Smooth muscle cell (in vitro differentiated cells): ENCODE results near the gene BTBD9. TPM values are rescaled to one million over a fixed set of nuclear protein-coding genes. Genes with fewer than 3 reads are reported as not detected.

ENCODE experiments used
- DNase-seq: peaks from one replicate; lab custom pipeline; 2025; ENCODE audit not compliant: unreplicated experiment; lab: John Stamatoyannopoulos, UW
- H2AFZ ChIP-seq: fragments of 200-600 bp; sonication (generic); 2 replicates; pipeline ENCODE4 v1.6.0; 2016; ENCODE audit warnings: antibody characterized with exemption, low read depth, mild to moderate bottlenecking
- H3F3A ChIP-seq: fragments of 200-600 bp; sonication (generic); 2 replicates; pipeline ENCODE4 v1.6.0; 2017; ENCODE audit warnings: antibody characterized with exemption, low read depth
- H3K27ac ChIP-seq: fragments of 200-600 bp; sonication (generic); 2 replicates; pipeline ENCODE4 v1.5.1; 2016; ENCODE audit warnings: low read depth, mild to moderate bottlenecking
- H3K27me3 ChIP-seq: fragments of 200-600 bp; sonication (generic); 2 replicates; pipeline ENCODE4 v1.6.1; 2016; ENCODE audit warnings: low read depth, mild to moderate bottlenecking
- H3K36me3 ChIP-seq: fragments of 200-600 bp; sonication (generic); 2 replicates; pipeline ENCODE4 v1.5.1; 2016; ENCODE audit warnings: low read depth
- H3K4me1 ChIP-seq: fragments of 200-600 bp; sonication (generic); 2 replicates; pipeline ENCODE4 v1.5.1; 2016; ENCODE audit warnings: low read depth
- H3K4me2 ChIP-seq: fragments of 200-600 bp; sonication (generic); 2 replicates; pipeline ENCODE4 v1.6.0; 2016; ENCODE audit warnings: mild to moderate bottlenecking
- H3K4me3 ChIP-seq: fragments of 200-600 bp; sonication (generic); 2 replicates; pipeline ENCODE4 v1.5.1; 2016; ENCODE audit warnings: mild to moderate bottlenecking
- H3K79me2 ChIP-seq: fragments of 200-600 bp; sonication (generic); 2 replicates; pipeline ENCODE4 v1.6.0; 2016; ENCODE audit warnings: low read depth, mild to moderate bottlenecking
- H3K9ac ChIP-seq: fragments of 200-600 bp; sonication (generic); 2 replicates; pipeline ENCODE4 v1.6.0; 2016; ENCODE audit warnings: low read depth
- H3K9me3 ChIP-seq: fragments of 200-600 bp; sonication (generic); replicated peaks from 2 replicates; pipeline ENCODE4 v1.5.1; 2016; ENCODE audit warnings: low read depth
- H4K20me1 ChIP-seq: fragments of 200-600 bp; sonication (generic); 2 replicates; pipeline ENCODE4 v1.6.0; 2016; ENCODE audit warnings: low read depth
- WGBS: methylation state at CpG from one replicate; pipeline ENCODE4 v1.1.7; 2016; ENCODE audit warnings: low lambda C conversion rate; 5-methylcytosine and 5-hydroxymethylcytosine counted together
- polyA plus RNA-seq: library from polyadenylated mRNA; unstranded; fragments of >200 nt; fragmentation: Nextera tagmentation; extraction: Ambion mirVana; gene quantifications from 2 replicates; pipeline ENCODE4 v1.2.1, GENCODE V29; 2016
- total RNA-seq: library from RNA; depleted of rRNA; stranded (reverse); fragments of >200 nt; gene quantifications from 2 replicates; pipeline ENCODE4 v1.2.3, GENCODE V29; 2014
- TF ChIP-seq, protein P1 (sequence below): fragments of 200-600 bp; sonication (generic); IDR thresholded peaks from 2 replicates; pipeline ENCODE4 v1.5.1; 2017; ENCODE audit warnings: borderline replicate concordance, mild to moderate bottlenecking, antibody characterized with exemption; ENCODE audit not compliant: insufficient read depth, poor library complexity, severe bottlenecking

BTBD9 gene
- total and polyA plus RNA-seq, 2 experiments from 2014 or later: 5.6 to 12.5 TPM

DNA sequence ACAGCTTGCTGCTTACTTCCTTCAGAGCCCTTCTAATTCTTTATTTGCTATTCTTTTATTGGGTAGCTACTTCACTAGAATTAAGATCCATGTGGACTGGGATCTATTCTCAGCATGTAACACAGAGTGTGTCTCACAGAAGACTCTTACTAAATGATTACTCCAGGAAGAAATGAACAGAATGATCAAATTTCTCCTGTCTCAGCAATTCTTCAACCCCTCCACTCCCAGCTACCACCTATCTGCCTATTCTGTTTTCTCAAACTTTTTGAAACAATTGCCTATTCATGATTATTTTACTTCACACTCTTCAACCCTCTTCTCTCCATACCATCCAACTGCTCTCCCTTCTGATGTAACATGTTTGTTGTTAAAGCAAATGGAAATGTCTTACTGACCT, 132.6 kb downstream of the BTBD9 start:
- H3K4me1 ChIP-seq: peaks cover 23% of the 10 kb centered on the region
- no peak for DNase-seq
- no peak overlapping the region for H3K4me3 ChIP-seq
- H3K27me3 ChIP-seq: no peaks in the 10 kb centered on the region
- H3K27ac ChIP-seq: no peak overlapping the region
- H3K79me2 ChIP-seq: no peaks in the 10 kb centered on the region
- H3K9ac ChIP-seq: no peak overlapping the region
- no peak overlapping the region for H2AFZ ChIP-seq
- H3F3A ChIP-seq: no peaks in the 10 kb centered on the region
- TF ChIP-seq, protein P1, sequence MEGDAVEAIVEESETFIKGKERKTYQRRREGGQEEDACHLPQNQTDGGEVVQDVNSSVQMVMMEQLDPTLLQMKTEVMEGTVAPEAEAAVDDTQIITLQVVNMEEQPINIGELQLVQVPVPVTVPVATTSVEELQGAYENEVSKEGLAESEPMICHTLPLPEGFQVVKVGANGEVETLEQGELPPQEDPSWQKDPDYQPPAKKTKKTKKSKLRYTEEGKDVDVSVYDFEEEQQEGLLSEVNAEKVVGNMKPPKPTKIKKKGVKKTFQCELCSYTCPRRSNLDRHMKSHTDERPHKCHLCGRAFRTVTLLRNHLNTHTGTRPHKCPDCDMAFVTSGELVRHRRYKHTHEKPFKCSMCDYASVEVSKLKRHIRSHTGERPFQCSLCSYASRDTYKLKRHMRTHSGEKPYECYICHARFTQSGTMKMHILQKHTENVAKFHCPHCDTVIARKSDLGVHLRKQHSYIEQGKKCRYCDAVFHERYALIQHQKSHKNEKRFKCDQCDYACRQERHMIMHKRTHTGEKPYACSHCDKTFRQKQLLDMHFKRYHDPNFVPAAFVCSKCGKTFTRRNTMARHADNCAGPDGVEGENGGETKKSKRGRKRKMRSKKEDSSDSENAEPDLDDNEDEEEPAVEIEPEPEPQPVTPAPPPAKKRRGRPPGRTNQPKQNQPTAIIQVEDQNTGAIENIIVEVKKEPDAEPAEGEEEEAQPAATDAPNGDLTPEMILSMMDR: no peak
- H4K20me1 ChIP-seq: peaks cover 9% of the 10 kb centered on the region
- H3K4me2 ChIP-seq: no peak overlapping the region
- H3K36me3 ChIP-seq: no peaks in the 10 kb centered on the region
- no peaks in the 10 kb centered on the region for H3K9me3 ChIP-seq

DNA sequence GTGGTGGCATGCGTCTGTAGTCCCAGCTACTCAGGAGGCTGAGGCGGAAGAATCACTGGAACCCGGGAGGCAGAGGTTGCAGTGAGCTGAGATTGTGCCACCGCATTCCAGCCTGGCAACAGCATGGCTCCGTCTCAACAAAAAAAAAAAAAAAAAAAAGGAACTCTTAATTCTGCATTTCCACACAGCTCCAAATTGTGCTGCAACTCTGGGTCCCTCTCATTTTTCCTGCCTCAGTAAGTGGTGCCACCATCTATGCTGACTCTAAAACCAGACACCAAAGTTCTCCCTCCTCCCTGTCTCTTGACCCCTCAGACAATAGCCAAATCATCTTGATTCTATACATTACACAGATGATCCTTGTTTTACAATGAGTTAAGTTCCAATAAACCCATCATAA, 133.9 kb downstream of the BTBD9 start:
- TF ChIP-seq, protein P1: no peak
- H3K9ac ChIP-seq: no peak overlapping the region
- H2AFZ ChIP-seq: no peak overlapping the region
- no peaks in the 10 kb centered on the region for H3F3A ChIP-seq
- no peaks in the 10 kb centered on the region for H3K36me3 ChIP-seq
- H3K4me1 ChIP-seq: peaks cover 23% of the 10 kb centered on the region
- 94% methylated on average over 4 of the region's 5 CpGs for WGBS
- H3K27me3 ChIP-seq: no peaks in the 10 kb centered on the region
- H3K4me2 ChIP-seq: no peak overlapping the region
- no peak overlapping the region for H3K27ac ChIP-seq
- H4K20me1 ChIP-seq: peaks cover 9% of the 10 kb centered on the region
- no peak overlapping the region for H3K4me3 ChIP-seq
- DNase-seq: no peak
- no peaks in the 10 kb centered on the region for H3K9me3 ChIP-seq
- no peaks in the 10 kb centered on the region for H3K79me2 ChIP-seq

DNA sequence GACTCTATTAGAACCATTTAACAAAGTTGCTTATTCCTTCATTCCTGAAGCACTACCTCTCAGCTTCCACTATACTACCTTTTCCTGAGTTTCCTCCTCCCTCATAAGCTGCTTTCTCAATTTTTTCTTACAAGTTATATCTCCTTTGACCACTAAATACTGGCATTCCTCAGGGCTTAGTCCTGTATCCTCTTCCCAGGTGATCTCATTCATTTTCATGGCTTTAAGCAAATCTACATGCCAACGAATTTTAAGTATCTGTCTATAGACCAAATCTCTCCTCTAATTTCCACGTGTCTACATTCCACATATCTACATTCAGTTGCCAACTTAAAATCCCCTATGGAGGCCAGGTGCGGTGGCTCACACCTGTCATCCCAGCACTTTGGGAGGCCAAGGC, 134.7 kb downstream of the BTBD9 start:
- peaks cover 17% of the 10 kb centered on the region for H3K4me1 ChIP-seq
- H3K4me2 ChIP-seq: no peak overlapping the region
- H3K4me3 ChIP-seq: no peak overlapping the region
- H3K27ac ChIP-seq: no peak overlapping the region
- no peak overlapping the region for H3K9ac ChIP-seq
- H3K9me3 ChIP-seq: no peaks in the 10 kb centered on the region
- TF ChIP-seq, protein P1: no peak
- H3K79me2 ChIP-seq: no peaks in the 10 kb centered on the region
- no peaks in the 10 kb centered on the region for H3F3A ChIP-seq
- 80% methylated on average over 3 of the region's 3 CpGs for WGBS
- H3K36me3 ChIP-seq: no peaks in the 10 kb centered on the region
- no peak for DNase-seq
- H3K27me3 ChIP-seq: no peaks in the 10 kb centered on the region
- no peak overlapping the region for H2AFZ ChIP-seq
- peaks cover 12% of the 10 kb centered on the region for H4K20me1 ChIP-seq

DNA sequence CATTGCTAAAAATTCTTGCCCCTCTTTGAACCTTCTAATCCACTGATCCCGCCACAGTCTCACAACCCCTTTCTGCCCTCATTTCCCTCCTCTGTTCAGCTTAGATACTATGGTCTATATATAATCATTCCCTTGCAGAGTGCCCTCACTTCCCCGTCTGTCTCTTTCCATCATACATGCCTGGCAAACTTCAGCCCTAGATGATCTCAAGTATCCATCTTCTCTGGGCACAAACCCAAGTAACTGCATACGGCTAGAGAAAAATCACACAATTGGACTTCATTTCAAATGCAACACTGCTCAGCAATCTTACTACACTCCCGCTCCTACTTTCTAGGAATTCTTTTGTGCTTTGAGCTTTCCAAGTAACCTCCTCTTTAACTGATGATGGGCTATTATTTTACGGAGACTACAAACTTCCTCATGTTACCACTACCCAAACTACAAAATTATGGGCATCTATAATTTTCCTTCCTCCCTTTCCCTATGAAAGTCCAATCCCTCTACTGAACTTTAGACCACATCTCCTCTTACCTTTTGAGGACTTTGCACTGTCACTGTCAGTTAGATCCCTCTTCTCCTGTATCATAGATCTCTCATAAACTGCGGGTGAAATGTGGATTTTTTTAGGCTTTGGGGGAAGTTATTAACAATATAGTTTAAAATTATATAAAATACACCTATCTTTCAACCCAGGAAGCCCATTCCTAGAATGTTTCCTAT, 135.6 kb downstream of the BTBD9 start:
- Histone ChIP-seq H3K4me1 (peaks cover 8% of the 10 kb centered on the region), H3K36me3 (no peaks in the 10 kb centered on the region), H3K4me3 (no peak overlapping the region), H3K27ac (no peak overlapping the region), H3K79me2 (no peaks in the 10 kb centered on the region), H4K20me1 (peaks cover 4% of the 10 kb centered on the region), H3K9ac (no peak overlapping the region), H3K9me3 (no peaks in the 10 kb centered on the region), H3K27me3 (no peaks in the 10 kb centered on the region), H2AFZ (no peak overlapping the region), H3K4me2 (no peak overlapping the region), H3F3A (no peaks in the 10 kb centered on the region)
- 92% methylated on average over 6 of the region's 6 CpGs for WGBS
- TF ChIP-seq, protein P1: no peak
- DNase-seq: no peak
